DOHH2 (cell line): Measurements from ENCODE around the gene CLDN5.

Experiments
- CTCF ChIP-seq: fragments of 200-600 bp; sonication (generic); IDR thresholded peaks from one replicate; pipeline ENCODE4 v1.5.1; 2014; ENCODE audit warnings: antibody characterized with exemption, mild to moderate bottlenecking, low read depth, low read length; ENCODE audit not compliant: poor library complexity, severe bottlenecking
- EZH2phosphoT487 ChIP-seq: fragments of 200-600 bp; sonication (generic); IDR thresholded peaks from 2 replicates; pipeline ENCODE4 v1.6.1; 2017; ENCODE audit warnings: borderline replicate concordance, mild to moderate bottlenecking, antibody characterized with exemption, low read length, moderate library complexity, mixed read lengths

GRCh38 chr22:19509191-19509590, 15.0 kb downstream of the CLDN5 start:
- no peak for TF ChIP-seq CTCF
- TF ChIP-seq EZH2phosphoT487: no peak
